HL-60 (cell line): ENCODE measurements around the gene ABHD17A.

Source experiments
- DNase-seq, 2 experiments: peaks; one replicate each; pipeline ENCODE4 v3.0.0-alpha.2; 2010 to 2020; ENCODE audit warnings: low read depth in 1 of 2, low spot score in 1 of 2
- H3K27ac ChIP-seq: fragments of 250-450 bp; sonication (Bioruptor Pico); replicated peaks from 2 replicates; pipeline ENCODE4 v1.5.1; 2020; ENCODE audit warnings: mild to moderate bottlenecking, moderate library complexity
- H3K27me3 ChIP-seq: fragments of 250-450 bp; sonication (Bioruptor Pico); 2 replicates; pipeline ENCODE4 v1.5.1; 2021; ENCODE audit warnings: mild to moderate bottlenecking, moderate library complexity; ENCODE audit not compliant: insufficient read depth, poor library complexity, severe bottlenecking
- H3K4me3 ChIP-seq: replicated peaks from 2 replicates; pipeline ENCODE4 v1.5.1; 2011; ENCODE audit warnings: mild to moderate bottlenecking, control low read depth, low read length; ENCODE audit not compliant: insufficient read depth
- GABPA ChIP-seq: IDR thresholded peaks from 2 replicates; pipeline ENCODE4 v1.6.1; 2012; ENCODE audit warnings: low read depth
- POLR2AphosphoS5 ChIP-seq: IDR thresholded peaks from 2 replicates; pipeline ENCODE4 v1.6.1; 2012; ENCODE audit warnings: low read depth
- SPI1 ChIP-seq: IDR thresholded peaks from 2 replicates; pipeline ENCODE4 v1.6.1; 2012; ENCODE audit warnings: low read depth, mild to moderate bottlenecking, borderline replicate concordance
- TF ChIP-seq, protein P1 (sequence below): IDR thresholded peaks from 2 replicates; pipeline ENCODE4 v1.6.1; 2012; ENCODE audit warnings: low read depth; ENCODE audit not compliant: insufficient replicate concordance
- TF ChIP-seq, protein P2 (sequence below): IDR thresholded peaks from one replicate; pipeline ENCODE4 v1.5.1; 2011; ENCODE audit warnings: low read length, control low read depth, inconsistent platforms; ENCODE audit not compliant: insufficient read depth

ABHD17A gene

GRCh38 chr19:1855040-1855827, 30.1 kb downstream of the ABHD17A start:
- peak; percentile 65; the same call in 1 of the 2 replicates for TF ChIP-seq SPI1
- TF ChIP-seq GABPA = no peak
- TF ChIP-seq, protein P1, sequence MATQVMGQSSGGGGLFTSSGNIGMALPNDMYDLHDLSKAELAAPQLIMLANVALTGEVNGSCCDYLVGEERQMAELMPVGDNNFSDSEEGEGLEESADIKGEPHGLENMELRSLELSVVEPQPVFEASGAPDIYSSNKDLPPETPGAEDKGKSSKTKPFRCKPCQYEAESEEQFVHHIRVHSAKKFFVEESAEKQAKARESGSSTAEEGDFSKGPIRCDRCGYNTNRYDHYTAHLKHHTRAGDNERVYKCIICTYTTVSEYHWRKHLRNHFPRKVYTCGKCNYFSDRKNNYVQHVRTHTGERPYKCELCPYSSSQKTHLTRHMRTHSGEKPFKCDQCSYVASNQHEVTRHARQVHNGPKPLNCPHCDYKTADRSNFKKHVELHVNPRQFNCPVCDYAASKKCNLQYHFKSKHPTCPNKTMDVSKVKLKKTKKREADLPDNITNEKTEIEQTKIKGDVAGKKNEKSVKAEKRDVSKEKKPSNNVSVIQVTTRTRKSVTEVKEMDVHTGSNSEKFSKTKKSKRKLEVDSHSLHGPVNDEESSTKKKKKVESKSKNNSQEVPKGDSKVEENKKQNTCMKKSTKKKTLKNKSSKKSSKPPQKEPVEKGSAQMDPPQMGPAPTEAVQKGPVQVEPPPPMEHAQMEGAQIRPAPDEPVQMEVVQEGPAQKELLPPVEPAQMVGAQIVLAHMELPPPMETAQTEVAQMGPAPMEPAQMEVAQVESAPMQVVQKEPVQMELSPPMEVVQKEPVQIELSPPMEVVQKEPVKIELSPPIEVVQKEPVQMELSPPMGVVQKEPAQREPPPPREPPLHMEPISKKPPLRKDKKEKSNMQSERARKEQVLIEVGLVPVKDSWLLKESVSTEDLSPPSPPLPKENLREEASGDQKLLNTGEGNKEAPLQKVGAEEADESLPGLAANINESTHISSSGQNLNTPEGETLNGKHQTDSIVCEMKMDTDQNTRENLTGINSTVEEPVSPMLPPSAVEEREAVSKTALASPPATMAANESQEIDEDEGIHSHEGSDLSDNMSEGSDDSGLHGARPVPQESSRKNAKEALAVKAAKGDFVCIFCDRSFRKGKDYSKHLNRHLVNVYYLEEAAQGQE = peak; percentile 5
- TF ChIP-seq POLR2AphosphoS5 = peak; percentile 69
- TF ChIP-seq, protein P2, sequence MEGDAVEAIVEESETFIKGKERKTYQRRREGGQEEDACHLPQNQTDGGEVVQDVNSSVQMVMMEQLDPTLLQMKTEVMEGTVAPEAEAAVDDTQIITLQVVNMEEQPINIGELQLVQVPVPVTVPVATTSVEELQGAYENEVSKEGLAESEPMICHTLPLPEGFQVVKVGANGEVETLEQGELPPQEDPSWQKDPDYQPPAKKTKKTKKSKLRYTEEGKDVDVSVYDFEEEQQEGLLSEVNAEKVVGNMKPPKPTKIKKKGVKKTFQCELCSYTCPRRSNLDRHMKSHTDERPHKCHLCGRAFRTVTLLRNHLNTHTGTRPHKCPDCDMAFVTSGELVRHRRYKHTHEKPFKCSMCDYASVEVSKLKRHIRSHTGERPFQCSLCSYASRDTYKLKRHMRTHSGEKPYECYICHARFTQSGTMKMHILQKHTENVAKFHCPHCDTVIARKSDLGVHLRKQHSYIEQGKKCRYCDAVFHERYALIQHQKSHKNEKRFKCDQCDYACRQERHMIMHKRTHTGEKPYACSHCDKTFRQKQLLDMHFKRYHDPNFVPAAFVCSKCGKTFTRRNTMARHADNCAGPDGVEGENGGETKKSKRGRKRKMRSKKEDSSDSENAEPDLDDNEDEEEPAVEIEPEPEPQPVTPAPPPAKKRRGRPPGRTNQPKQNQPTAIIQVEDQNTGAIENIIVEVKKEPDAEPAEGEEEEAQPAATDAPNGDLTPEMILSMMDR = no peak
- Histone ChIP-seq H3K27me3 (no peaks in the 10 kb centered on the region), H3K4me3 (peak overlapping the region; percentile 41), H3K27ac (peak overlapping the region; percentile 99)
- DNase-seq = peak; percentile 91 to 96

DNA sequence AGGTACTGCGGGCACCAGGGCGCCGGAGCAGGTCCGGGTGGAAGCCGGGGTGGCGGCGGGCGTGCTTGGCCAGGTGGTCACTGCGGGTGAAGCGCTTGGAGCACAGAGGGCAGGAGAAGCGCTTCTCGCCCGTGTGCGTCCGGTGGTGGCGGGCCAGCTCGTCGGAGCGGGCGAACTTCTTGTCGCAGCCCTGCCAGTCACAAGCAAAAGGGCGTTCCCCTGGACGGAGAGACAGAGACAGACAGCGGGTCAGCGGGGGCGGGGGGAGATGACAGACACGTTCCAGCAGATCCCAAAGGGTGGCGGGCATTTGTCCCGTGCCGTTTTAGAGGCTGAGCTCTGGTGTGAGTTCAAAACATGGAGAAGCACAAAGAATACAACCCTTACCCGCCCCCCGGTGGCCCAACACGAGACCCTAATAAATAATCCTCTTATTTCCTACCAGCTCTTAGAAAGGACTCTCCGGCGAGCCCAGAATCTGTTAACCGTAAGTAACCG, 30.7 kb downstream of the ABHD17A start:
- H3K27me3 ChIP-seq = no peaks in the 10 kb centered on the region
- DNase-seq = peak; percentile 77 to 91
- H3K27ac ChIP-seq = peak overlapping the region; percentile 99
- H3K4me3 ChIP-seq = peak overlapping the region; percentile 41
- TF ChIP-seq SPI1 (no peak), GABPA (no peak), POLR2AphosphoS5 (peak; percentile 12; the same call in 1 of the 2 replicates)
- TF ChIP-seq, protein P2 = no peak
- TF ChIP-seq, protein P1 = no peak

- peak overlapping the region; percentile 41 for H3K4me3 ChIP-seq
Observed at GRCh38 chr19:1854039-1854541, 31.2 kb downstream of the ABHD17A start.

More at GRCh38 chr19:1854039-1854541, 31.2 kb downstream of the ABHD17A start:
- peak overlapping the region; percentile 99 for H3K27ac ChIP-seq
- no peak for DNase-seq
- H3K27me3 ChIP-seq = no peaks in the 10 kb centered on the region
- TF ChIP-seq, protein P1 = no peak
- no peak for TF ChIP-seq POLR2AphosphoS5
